BJ (cell line): ENCODE measurements around the gene ACRV1. TPM values are rescaled to one million over a fixed set of nuclear protein-coding genes. Genes with fewer than 3 reads are reported as not detected.

Experiments used
- CTCF ChIA-PET: fragments of 350-600 bp; formaldehyde crosslinking; extraction: SDS; loops from one replicate; lab custom pipeline; 2021; ENCODE audit warnings: antibody characterized with exemption, inconsistent platforms; lab: Yijun Ruan, JAX
- POLR2A ChIA-PET: fragments of 300-600 bp; sonication (Branson Sonifier 250); formaldehyde crosslinking; extraction: SDS; loops from one replicate; lab custom pipeline; 2021; ENCODE audit warnings: antibody characterized with exemption; lab: Charles Lee
- DNase-seq: peaks from one replicate; pipeline ENCODE4 v3.0.0-alpha.2; 2011; ENCODE audit warnings: low read depth
- H3K27me3 ChIP-seq: 2 replicates; pipeline ENCODE4 v1.6.0; 2011; ENCODE audit warnings: low read length; ENCODE audit not compliant: control insufficient read depth, insufficient read depth
- H3K36me3 ChIP-seq: 2 replicates; pipeline ENCODE4 v1.5.1; 2011; ENCODE audit warnings: low read length; ENCODE audit not compliant: control insufficient read depth, insufficient read depth
- H3K4me3 ChIP-seq: 2 replicates; pipeline ENCODE4 v1.5.1; 2011; ENCODE audit warnings: low read depth, mild to moderate bottlenecking, control low read depth, low read length
- CTCF ChIP-seq: IDR thresholded peaks from 2 replicates; pipeline ENCODE4 v1.5.1; 2011; ENCODE audit warnings: low read depth, mild to moderate bottlenecking, control low read depth, inconsistent platforms, low read length, moderate library complexity; ENCODE audit not compliant: insufficient read depth
- polyA plus RNA-seq: library from polyadenylated mRNA; depleted of rRNA; stranded (reverse); fragments of >200 nt; gene quantifications from 2 replicates; pipeline ENCODE4 v1.2.3, GENCODE V29; 2011

Gene ACRV1
- polyA plus RNA-seq, 1 experiment = 0.22 TPM

- Histone ChIP-seq H3K36me3 (no peaks in the 10 kb centered on the region), H3K27me3 (no peaks in the 10 kb centered on the region), H3K4me3 (no peak overlapping the region)
- ChIA-PET POLR2A (no interaction called here), CTCF (no interaction called here)
- no peak for DNase-seq
- TF ChIP-seq CTCF = no peak
Measured at GRCh38 chr11:125638315-125638714, 42.3 kb downstream of the ACRV1 start.

GRCh38 chr11:125637840-125638239 is 42.8 kb downstream of the ACRV1 start:
- ChIA-PET POLR2A (no interaction called here), CTCF (no interaction called here)
- Histone ChIP-seq H3K36me3 (no peaks in the 10 kb centered on the region), H3K27me3 (no peaks in the 10 kb centered on the region), H3K4me3 (no peak overlapping the region)
- DNase-seq = no peak
- TF ChIP-seq CTCF = no peak

GRCh38 chr11:125627236-125627910 is 53.3 kb downstream of the ACRV1 start:
- Histone ChIP-seq H3K36me3 (peaks cover 2% of the 10 kb centered on the region), H3K27me3 (no peaks in the 10 kb centered on the region), H3K4me3 (peak overlapping the region; percentile 80)
- no peak for DNase-seq
- no peak for TF ChIP-seq CTCF
- CTCF ChIA-PET = interaction anchor here (0.7 to 2.0 kb wide), 2 partner anchors 24 to 32 kb away, joined by 4 read pairs; no protein-coding TSS in a partner anchor
- POLR2A ChIA-PET = no interaction called here

GRCh38 chr11:125626288-125626950 is 54.2 kb downstream of the ACRV1 start:
- Histone ChIP-seq H3K4me3 (peak overlapping the region; percentile 80), H3K36me3 (peaks cover 2% of the 10 kb centered on the region), H3K27me3 (no peaks in the 10 kb centered on the region)
- CTCF ChIA-PET = interaction anchor here (0.7 to 2.0 kb wide), 3 partner anchors 25 to 247 kb away, joined by 4 read pairs; no protein-coding TSS in a partner anchor
- POLR2A ChIA-PET = no interaction called here
- DNase-seq = peak; percentile 35
- peak; percentile 43 for TF ChIP-seq CTCF

GRCh38 chr11:125625630-125626287 is 54.9 kb downstream of the ACRV1 start:
- ChIA-PET POLR2A (interaction anchor here (0.7 kb wide), 1 partner anchor 488 kb away, joined by 4 read pairs; no protein-coding TSS in a partner anchor), CTCF (interaction anchor here (0.8 to 2.0 kb wide), 3 partner anchors 16 to 248 kb away, joined by 4 read pairs; no protein-coding TSS in a partner anchor)
- Histone ChIP-seq H3K36me3 (peaks cover 2% of the 10 kb centered on the region), H3K4me3 (peak overlapping the region; percentile 80), H3K27me3 (no peaks in the 10 kb centered on the region)
- no peak for TF ChIP-seq CTCF
- peak; percentile 43 for DNase-seq
